Right atrium auricular region (tissue), 2 donors: ENCODE measurements around the gene MICOS13. TPM values are rescaled to one million over a fixed set of nuclear protein-coding genes. Genes with fewer than 3 reads are reported as not detected.

Experiments
- DNase-seq: peaks from one replicate; pipeline ENCODE4 v3.0.0-alpha.2; 2019; ENCODE audit warnings: low spot score
- H3K27ac ChIP-seq, 2 donors: fragments of 200-600 bp; sonication (generic); 1 replicate in 1 of 2; 2 replicates in 1 of 2; pipeline ENCODE4 v1.5.1; 2016 to 2019
- H3K27me3 ChIP-seq, 2 donors: fragments of 200-600 bp; sonication (generic); one replicate each; pipeline versions ENCODE4 v1.5.1 to v1.6.0; 2017 to 2019
- H3K36me3 ChIP-seq: fragments of 200-600 bp; sonication (generic); one replicate; pipeline ENCODE4 v1.5.1; 2016
- H3K4me1 ChIP-seq, 2 donors: fragments of 200-600 bp; sonication (generic); one replicate each; pipeline versions ENCODE4 v1.5.1 to v1.6.0; 2017 to 2019
- H3K4me3 ChIP-seq, 2 donors: fragments of 200-600 bp; sonication (generic); 1 replicate in 1 of 2; 2 replicates in 1 of 2; pipeline ENCODE4 v1.5.1; 2017 to 2019; ENCODE audit warnings: mild to moderate bottlenecking in 1 of 2, moderate library complexity in 1 of 2
- H3K9me3 ChIP-seq, 2 donors: fragments of 200-600 bp; sonication (generic); one replicate each; pipeline ENCODE4 v1.5.1; 2019
- total RNA-seq, 2 donors: library from RNA; depleted of rRNA; stranded (reverse); fragments of >200 nt; gene quantifications; one replicate each; pipeline ENCODE4 v1.1.0, GENCODE V29; 2016
- TF ChIP-seq, protein P1 (sequence below), 2 donors: fragments of 200-600 bp; sonication (generic); IDR thresholded peaks; one replicate each; pipeline ENCODE4 v1.5.1; 2019; ENCODE audit warnings: antibody characterized with exemption in 2 of 2

Gene MICOS13
- total RNA-seq, 2 donors from 2014 or later: 87.7 to 98.8 TPM

DNA sequence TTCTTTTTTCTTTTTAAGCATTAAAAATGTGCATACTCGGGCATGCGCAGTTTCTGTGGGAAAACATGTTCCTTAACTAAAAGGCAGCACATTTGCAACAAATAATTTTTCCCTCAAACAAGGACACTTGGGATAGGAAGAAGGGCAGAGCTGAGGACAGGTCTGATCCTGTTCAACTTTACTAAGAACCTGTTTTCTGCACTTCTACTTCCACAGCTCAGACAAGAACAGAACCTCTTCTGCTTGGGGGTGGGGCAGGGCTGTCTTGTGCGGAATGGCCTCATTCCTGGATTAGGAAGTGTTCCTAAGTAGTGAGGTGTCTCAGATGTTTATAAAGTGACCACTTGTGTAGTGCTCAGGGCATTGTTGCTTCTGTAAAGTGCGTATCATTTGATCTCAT is 39.1 kb downstream of the MICOS13 start:
- no peak overlapping the region for H3K4me3 ChIP-seq
- no peaks in the 10 kb centered on the region for H3K27me3 ChIP-seq
- TF ChIP-seq, protein P1, sequence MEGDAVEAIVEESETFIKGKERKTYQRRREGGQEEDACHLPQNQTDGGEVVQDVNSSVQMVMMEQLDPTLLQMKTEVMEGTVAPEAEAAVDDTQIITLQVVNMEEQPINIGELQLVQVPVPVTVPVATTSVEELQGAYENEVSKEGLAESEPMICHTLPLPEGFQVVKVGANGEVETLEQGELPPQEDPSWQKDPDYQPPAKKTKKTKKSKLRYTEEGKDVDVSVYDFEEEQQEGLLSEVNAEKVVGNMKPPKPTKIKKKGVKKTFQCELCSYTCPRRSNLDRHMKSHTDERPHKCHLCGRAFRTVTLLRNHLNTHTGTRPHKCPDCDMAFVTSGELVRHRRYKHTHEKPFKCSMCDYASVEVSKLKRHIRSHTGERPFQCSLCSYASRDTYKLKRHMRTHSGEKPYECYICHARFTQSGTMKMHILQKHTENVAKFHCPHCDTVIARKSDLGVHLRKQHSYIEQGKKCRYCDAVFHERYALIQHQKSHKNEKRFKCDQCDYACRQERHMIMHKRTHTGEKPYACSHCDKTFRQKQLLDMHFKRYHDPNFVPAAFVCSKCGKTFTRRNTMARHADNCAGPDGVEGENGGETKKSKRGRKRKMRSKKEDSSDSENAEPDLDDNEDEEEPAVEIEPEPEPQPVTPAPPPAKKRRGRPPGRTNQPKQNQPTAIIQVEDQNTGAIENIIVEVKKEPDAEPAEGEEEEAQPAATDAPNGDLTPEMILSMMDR (IDR thresholded peaks at IDR 0.05): no peak
- no peak overlapping the region for H3K27ac ChIP-seq
- peaks cover 40% of the 10 kb centered on the region for H3K36me3 ChIP-seq
- peaks cover 0 to 13% of the 10 kb centered on the region in 2 donors for H3K4me1 ChIP-seq
- H3K9me3 ChIP-seq: no peaks in the 10 kb centered on the region
- DNase-seq: no peak

DNA sequence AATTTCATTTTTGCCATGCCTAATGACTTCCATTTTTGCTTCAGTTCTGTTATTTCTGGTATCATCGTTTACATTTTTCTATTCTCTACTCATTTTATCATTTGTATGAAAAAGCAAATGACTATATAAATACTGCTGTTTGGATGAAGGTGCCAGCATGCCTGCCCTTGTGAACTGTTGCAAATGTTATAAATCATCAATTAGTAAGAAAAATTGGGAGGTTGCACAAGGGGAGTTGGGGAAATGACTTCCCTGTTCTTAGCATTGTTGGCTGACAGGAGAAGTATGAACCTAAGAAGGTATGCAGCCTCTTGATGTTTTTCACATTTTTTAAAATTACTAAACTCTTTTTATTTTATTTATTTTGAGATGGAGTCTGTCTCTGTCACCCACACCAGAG is 42.3 kb downstream of the MICOS13 start:
- no peak for DNase-seq
- TF ChIP-seq, protein P1 (IDR thresholded peaks at IDR 0.05): no peak
- Histone ChIP-seq H3K27me3 (no peaks in the 10 kb centered on the region), H3K9me3 (no peaks in the 10 kb centered on the region), H3K36me3 (peaks cover 13% of the 10 kb centered on the region), H3K4me3 (no peak overlapping the region), H3K27ac (no peak overlapping the region), H3K4me1 (peaks cover 0 to 25% of the 10 kb centered on the region in 2 donors)

DNA sequence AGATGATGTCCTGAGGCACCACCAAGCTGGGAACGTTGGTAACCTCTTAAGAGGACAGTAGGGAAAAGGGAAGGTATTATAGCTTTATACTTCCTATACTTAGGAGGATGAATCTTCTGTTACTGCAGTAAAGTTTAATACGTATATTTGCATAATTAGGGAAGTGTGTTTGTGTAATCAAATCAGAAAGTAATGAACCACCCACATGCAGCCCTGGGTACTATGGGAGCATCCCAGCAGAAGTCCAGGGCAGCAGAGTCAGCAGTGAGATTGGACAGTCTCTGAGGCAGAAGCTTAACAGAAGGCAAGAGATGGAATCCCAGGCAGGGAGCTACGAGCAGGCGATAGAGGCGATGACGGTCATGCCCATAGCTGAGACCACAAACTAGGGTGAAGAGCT is 44.9 kb downstream of the MICOS13 start:
- Histone ChIP-seq H3K4me1 (peaks cover 0 to 47% of the 10 kb centered on the region in 2 donors), H3K27me3 (no peaks in the 10 kb centered on the region)
- TF ChIP-seq, protein P1 (IDR thresholded peaks at IDR 0.05): no peak

DNA sequence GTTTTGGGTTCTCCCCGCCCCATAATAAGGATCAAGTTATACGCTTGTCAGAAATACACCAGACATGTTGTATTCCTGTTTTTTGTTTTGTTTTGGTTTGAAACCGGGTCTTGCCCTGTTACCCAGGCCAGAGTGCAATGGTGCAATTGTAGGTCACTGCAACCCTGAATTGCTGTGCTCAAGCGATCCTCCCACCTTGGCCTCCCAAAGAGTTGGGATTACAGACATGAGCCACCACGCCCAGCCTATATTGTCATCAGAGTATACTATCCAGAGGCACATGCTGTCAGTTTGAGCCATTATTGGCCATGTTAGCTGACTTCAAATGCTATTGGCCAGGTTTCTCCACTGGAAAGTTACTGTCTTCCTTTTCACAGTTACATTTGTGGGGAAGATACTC is 47.7 kb downstream of the MICOS13 start:
- Histone ChIP-seq H3K4me3 (no peak overlapping the region), H3K9me3 (no peaks in the 10 kb centered on the region), H3K27ac (no peak overlapping the region), H3K4me1 (peaks cover 0 to 68% of the 10 kb centered on the region in 2 donors), H3K27me3 (no peaks in the 10 kb centered on the region), H3K36me3 (peaks cover 28% of the 10 kb centered on the region)
- no peak for DNase-seq
- TF ChIP-seq, protein P1 (IDR thresholded peaks at IDR 0.05): no peak

More for the DNA sequence above, 44.9 kb downstream of the MICOS13 start:
- H3K4me3 ChIP-seq: no peak overlapping the region
- H3K36me3 ChIP-seq: peaks cover under 1% of the 10 kb centered on the region
- no peak overlapping the region for H3K27ac ChIP-seq
- no peak for DNase-seq
- no peaks in the 10 kb centered on the region for H3K9me3 ChIP-seq

DNA sequence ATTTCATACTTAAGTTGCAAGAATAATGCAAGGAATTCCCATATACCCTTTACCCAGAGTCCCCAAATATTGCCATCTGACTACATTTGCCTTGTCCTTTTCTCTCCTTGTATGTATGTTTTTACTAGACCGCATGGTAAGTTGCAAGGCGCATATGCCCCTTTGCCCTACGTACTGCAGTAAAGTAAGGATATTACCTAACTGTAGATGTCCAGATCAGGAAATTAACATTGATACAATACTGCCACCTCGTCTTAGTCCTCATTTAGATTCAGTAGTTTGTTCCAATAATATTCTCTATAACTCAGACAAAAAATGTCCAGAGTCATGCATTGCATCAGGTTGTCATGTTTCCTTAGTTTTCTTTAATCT is 48.1 kb downstream of the MICOS13 start:
- H3K4me1 ChIP-seq: peaks cover 0 to 69% of the 10 kb centered on the region in 2 donors
- H3K36me3 ChIP-seq: peaks cover 32% of the 10 kb centered on the region
- H3K27me3 ChIP-seq: no peaks in the 10 kb centered on the region
- H3K4me3 ChIP-seq: no peak overlapping the region
- H3K9me3 ChIP-seq: no peaks in the 10 kb centered on the region
- TF ChIP-seq, protein P1 (IDR thresholded peaks at IDR 0.05): no peak
- DNase-seq: no peak
- peak overlapping the region in 1 of 2 donors; percentile 3 for H3K27ac ChIP-seq

DNA sequence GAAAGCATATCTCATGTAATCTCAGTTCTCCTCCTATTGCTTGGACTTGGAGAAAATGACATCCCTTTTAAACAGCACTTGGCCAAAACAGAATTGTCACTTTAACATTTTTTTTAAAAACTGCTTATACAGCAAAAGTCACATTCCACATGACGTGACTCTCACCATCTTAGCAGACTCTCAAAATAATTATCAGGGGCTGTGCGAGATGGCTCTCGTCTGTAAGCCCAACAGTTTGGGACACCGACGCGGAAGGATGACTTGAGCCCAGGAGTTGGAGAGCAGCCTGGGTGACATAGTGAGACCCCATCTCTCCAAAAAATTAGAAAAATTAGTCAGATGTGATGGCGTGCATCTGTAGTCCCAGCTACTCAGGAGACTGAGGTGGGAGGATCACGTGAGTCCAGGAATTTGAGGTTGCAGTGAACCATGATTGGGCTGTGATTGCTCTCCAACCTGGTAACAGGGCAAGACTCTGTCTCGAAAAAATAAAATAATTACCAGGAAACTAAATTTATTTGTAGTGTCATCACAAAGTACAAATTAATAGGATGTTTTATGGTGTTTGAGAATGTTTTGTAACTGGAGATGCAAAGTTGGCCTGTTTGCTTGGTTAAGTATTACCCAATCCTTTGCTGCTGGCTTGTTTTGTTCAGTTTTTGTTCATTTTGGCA is 48.6 kb downstream of the MICOS13 start:
- no peak overlapping the region for H3K4me3 ChIP-seq
- H3K27me3 ChIP-seq: no peaks in the 10 kb centered on the region
- peaks cover 37% of the 10 kb centered on the region for H3K36me3 ChIP-seq
- no peak for DNase-seq
- H3K27ac ChIP-seq: peak overlapping the region; percentile 3 to 24
- no peaks in the 10 kb centered on the region for H3K9me3 ChIP-seq
- peaks cover 0 to 75% of the 10 kb centered on the region in 2 donors for H3K4me1 ChIP-seq
- TF ChIP-seq, protein P1 (IDR thresholded peaks at IDR 0.05): no peak
